Astrocyte of the hippocampus (primary cell): ENCODE results near the gene PMP22.

Source experiments
- DNase-seq: peaks from one replicate; pipeline ENCODE4 v3.0.0; 2011; ENCODE audit warnings: low read depth, low spot score

PMP22 gene

DNA sequence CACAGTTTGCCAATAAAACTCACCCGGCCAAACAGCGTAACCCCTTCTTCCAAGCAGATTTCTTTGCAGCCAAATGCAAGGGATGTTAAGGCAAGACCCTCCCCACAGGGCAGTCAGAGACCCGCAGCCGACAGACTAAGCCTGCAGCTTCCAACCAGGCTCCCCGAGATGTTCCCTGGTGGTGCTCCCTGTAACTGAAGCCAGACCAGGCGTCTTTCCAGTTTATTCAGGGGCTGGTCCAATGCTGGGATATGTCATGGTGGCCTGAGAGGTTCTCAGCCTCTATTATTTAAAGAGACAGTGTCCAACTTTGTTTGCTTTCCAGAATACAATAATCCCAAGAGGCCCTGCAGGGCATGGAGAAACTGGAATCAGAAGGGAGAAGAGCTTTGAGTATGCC, at the start of gene PMP22:
Gene PMP22, minus strand, starts transcription at position 196 of the 400 bp plus-strand sequence. CDS start 4,599 bp downstream, outside the sequence.
- no peak for DNase-seq

GRCh38 chr17:15311996-15312395, 46.9 kb upstream of the PMP22 start:
- no peak for DNase-seq

DNA sequence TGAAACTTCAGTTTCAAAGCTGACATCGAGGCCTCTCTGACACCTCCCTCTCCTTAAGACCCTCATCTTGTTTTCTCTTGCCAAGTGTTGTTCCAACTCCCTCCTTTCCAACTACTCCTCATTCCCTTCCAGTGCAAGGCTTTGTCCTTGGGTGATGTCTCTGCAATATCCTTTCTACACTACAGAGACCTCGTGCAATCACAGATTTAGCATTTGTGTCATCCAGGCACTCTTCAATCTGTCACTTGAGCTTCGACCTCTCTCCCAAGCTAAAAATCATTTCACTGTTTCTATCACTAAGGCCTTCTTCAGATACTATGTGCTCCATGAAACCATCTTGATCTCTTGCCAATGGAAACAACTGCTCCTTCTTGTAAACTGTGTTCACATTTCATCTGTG, 44.7 kb upstream of the PMP22 start:
- no peak for DNase-seq

- DNase-seq: no peak
These were observed 44.1 kb upstream of the PMP22 start for GRCh38 chr17:15309236-15309635.

GRCh38 chr17:15308758-15309157, 43.6 kb upstream of the PMP22 start:
- no peak for DNase-seq

- no peak for DNase-seq
These were observed 42.6 kb upstream of the PMP22 start for GRCh38 chr17:15307710-15308111.

DNA sequence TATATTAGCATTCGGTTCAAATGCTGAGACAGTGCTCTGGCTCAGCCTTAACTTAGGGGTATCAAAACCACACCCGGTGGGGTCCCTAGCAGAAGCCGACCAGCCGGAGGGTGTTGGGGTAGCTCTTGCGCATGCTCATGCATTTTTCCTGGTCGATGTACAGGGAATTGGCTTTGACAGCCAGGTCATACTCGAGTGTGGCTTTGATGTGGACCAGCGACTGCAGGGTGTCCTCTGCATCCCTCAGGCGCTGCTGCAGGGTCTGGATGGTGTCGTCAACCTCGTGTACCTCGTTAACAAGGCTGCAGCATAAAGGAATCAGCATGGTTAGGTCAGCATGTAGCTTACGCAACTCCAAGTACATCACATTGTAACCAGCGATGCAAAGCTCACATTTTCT, 38.7 kb upstream of the PMP22 start:
- DNase-seq: no peak

DNA sequence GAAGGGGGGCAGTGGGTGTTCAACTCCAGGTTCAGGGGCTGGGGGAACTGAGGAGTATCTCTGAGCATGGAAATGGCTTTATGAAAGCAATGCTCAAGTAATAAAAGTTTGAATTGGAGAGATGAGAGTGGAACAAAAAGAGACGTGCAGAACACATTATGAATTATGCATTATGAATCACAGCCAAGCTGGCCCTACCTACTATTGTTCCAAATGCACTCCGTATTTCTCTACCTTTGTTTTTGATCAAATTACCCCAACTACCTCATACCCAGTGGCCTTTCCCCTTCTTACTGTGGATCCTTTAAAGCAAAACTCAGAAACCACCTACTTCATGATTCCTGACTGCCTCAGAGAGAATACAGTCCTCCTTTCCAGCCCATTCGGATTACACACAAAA, 38.1 kb upstream of the PMP22 start:
- DNase-seq: no peak

- DNase-seq: no peak
These were observed 36.7 kb upstream of the PMP22 start for GRCh38 chr17:15301845-15302244.

DNA sequence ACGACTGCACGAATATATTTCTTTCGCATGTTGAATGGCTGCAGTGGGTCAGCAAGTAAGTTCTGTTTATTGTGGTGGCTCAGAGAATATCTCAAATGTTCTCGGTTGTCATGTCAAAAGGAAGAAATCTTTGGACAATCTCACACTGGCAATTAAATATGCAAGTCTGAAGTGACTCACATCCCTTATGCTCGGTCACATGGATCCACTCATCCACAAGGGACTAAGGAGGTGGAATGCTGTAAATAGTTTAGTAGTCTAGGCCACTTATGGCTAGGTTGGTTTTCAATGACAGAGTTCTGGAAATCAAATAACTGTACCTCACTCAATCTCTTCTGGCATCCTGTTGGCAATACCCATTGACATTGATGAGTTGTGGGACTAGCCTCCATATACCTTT, 33.0 kb upstream of the PMP22 start:
- peak; percentile 78 for DNase-seq

DNA sequence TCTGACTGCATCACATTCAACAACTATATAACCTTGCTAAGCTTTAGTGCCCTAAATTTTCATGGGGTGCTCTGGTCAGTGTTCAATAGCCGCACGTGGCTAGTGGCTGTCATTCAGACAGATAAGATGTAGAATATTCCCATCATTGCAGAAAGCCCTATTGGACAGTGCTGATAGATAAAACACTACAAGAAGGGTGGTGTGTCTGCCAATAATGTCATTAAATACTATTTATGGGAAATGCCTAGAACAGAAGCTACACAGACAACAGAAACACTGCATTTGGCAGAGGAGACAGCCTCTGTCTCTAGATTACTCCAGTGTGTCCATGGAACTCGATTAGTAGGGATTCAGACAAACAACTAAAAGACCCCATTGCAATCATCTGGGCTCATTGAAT, 28.4 kb upstream of the PMP22 start:
- DNase-seq: no peak

- DNase-seq: peak; percentile 89
These were observed 26.7 kb upstream of the PMP22 start for GRCh38 chr17:15291674-15292361.

- peak; percentile 49 for DNase-seq
These were observed 25.5 kb upstream of the PMP22 start for GRCh38 chr17:15290605-15291004.

DNA sequence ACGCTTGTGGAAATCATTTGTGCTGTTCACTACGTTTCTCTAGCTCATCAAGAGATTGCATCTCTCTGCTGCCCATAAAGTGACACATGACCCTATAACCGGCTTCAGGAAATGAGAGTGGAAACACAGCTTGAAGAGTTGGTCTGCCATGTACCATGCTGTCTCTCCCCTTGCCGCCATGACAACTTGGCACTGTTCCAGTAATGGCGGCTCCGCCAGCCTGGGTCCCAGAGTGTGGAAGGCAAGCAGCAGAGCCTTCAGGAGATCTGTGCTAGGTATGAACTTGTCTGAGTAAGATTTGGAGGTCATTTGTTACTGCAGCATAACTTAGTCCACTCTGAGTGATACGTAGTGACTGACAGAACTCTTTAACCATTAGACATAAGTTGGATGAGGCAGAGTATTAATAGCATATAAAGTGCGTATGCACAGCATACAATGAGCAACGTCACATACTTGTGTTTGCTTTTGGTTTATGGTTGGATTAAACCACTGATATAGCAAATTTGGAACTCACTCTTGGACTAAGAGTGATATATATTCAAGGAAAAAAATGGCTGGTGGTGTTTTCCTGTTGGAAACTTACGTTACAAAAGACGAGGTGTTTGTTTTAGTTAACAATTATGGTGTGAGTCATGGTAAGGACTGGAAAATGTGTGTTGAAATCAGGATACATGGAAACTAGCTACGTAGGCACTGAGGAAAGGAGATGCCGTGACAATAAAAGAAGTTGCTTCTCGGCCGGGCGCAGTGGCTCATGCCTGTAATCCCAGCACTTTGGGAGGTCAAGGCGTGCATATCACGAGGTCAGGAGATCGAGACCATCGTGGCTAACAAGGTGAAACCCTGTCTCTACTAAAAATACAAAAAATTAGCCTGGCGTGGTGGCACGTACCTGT, 24.4 kb upstream of the PMP22 start:
- no peak for DNase-seq

DNA sequence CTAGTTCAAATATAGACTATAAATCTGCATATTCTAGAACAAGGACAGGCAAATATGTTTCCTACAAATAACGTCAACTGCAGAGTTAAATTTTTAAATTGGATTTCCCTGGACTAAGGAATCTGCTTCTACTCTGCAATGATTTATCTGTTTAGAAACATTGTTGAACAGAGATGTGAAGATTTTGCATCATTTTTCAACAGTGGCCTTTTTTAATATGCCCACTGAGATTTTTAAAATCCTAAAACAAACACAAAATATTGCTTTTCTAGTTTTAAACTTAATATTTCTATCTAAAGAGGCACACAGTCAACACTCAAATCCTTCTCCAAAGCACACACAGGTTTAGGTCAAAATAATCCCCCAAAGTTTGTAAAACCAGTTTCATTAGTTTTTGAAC, 23.7 kb upstream of the PMP22 start:
- no peak for DNase-seq

DNA sequence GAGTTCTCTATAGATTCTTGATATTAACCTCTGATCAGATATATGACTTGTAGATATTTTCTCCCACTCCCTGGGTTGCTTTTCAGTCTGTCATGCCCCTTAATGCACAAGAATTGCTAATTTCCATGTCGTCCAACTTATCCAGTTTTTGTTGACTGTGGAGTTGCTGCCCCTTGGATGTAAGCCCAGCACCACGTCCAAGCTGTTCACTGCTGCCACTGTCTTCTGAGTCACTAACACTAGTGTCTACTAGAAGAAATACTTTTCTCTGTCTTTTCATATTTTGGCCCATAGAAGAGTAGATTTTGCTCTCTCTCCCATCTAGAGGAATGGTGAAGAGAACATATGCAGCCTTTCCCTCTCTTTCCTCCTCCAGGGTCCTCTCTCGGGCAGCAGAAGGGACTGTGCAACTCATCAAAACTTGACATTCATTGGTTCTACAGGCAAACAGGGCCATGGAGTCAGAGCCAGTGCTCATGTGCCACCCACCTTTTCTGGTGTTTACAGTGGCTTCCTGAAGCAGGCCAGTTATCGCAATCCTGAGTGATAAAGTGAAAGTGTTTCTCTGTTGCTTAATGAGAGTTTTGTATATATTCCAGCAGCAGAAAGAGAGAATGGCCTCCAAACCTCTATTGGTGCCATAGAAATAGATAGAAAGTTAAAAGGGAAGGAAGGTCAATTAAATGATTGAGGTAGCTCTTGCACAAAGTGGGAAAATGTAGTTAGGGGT, 22.6 kb upstream of the PMP22 start:
- DNase-seq: no peak

DNA sequence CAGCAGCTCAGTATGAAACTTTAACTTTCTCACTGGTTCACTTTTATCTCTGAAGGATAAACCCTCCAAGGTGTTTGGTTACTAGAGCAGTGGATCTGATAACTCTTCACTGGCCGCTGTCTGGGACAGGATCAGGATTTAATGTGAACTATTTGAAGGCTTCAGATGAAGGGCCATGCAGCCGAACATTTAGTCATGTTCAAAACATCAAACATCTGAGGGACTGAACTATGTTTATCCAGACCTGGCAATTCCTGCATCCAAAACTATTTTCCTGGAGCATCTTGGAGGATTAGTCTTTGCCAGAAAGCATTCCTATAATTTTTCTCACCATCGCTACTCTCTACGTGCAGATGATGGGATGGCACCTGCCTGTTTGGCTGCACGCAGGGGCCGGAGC, 20.3 kb upstream of the PMP22 start:
- DNase-seq: no peak

- no peak for DNase-seq
These were observed 19.4 kb upstream of the PMP22 start for GRCh38 chr17:15284537-15284936.

- DNase-seq: no peak
These were observed 19.0 kb upstream of the PMP22 start for GRCh38 chr17:15284107-15284506.

DNA sequence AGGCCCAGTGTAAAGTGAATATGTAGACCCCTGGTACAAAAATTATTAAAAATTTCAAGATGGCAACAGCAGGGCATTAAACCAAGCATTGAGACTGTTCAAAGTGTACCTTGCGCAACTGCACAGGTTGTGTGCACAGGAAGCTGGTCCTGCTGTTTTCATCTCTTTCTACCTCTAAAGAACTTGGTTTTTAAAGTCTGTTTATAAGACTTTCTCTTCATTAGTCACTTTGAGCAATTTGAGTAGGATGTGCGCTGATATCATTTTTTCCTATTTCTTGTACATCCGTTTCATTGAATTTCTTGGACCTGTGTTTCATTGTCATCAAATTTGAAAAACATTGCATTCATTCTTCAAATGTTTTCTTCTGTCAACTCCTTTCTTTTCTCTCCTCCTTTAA, 16.8 kb upstream of the PMP22 start:
- no peak for DNase-seq

GRCh38 chr17:15278924-15279477, 13.9 kb upstream of the PMP22 start:
- peak; percentile 54 for DNase-seq

DNA sequence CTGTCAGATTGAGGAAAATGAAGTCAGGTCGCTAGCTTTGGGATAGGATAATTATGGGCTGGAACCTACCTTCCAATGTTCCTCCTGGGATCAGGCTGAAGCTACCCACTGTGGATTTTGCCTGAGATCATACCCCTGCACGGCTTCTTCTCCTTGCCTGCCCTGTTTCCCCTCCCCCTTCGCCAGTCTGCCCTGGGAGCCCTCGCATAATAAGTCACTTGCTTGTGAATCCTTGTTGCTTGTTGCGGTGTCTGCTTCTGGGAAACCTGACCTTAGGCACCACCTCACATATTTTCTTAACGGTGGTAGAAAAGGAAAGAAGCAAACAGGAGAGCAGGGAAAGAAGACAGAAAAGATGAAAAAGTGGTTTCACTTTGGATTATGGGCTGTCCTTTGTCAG, 13.3 kb upstream of the PMP22 start:
- no peak for DNase-seq
